A673 (cell line): ENCODE measurements around the gene PRR33. TPM values are rescaled to one million over a fixed set of nuclear protein-coding genes. Genes with fewer than 3 reads are reported as not detected.
A peak's percentile ranks its signal among the peaks of the same experiment; 100 is the strongest.

Source experiments
- BruUV-seq: library from RNA; stranded (reverse); fragments of 400-500 nt; replicated peaks from 2 replicates; lab custom pipeline; 2021; lab: Mats Ljungman, UMichigan
- CTCF ChIA-PET: fragments of 300-600 bp; sonication (Branson Sonifier 250); formaldehyde crosslinking; loops from one replicate; lab custom pipeline; 2022; ENCODE audit warnings: antibody characterized with exemption; lab: Charles Lee
- POLR2A ChIA-PET: fragments of 300-600 bp; sonication (Branson Sonifier 250); formaldehyde crosslinking; loops from one replicate; lab custom pipeline; 2022; ENCODE audit warnings: antibody characterized with exemption; ENCODE audit not compliant: low non-redundant PET; lab: Charles Lee
- DNase-seq: peaks from one replicate; pipeline ENCODE4 v3.0.0-alpha.2; 2015; ENCODE audit warnings: low spot score
- H3K27ac ChIP-seq: fragments of 200-600 bp; sonication (generic); 2 replicates; pipeline ENCODE4 v1.5.1; 2016; ENCODE audit warnings: mixed run types, low read depth, mild to moderate bottlenecking, mixed read lengths, antibody characterized with exemption, low read length; ENCODE audit not compliant: poor library complexity, severe bottlenecking
- H3K27me3 ChIP-seq: fragments of 200-600 bp; sonication (generic); replicated peaks from 2 replicates; pipeline ENCODE4 v1.6.1; 2017; ENCODE audit warnings: mixed run types, low read depth, mild to moderate bottlenecking, mixed read lengths, antibody characterized with exemption, low read length; ENCODE audit not compliant: insufficient read depth, poor library complexity
- H3K36me3 ChIP-seq: fragments of 200-600 bp; sonication (generic); 2 replicates; pipeline ENCODE4 v1.6.1; 2016; ENCODE audit warnings: mixed run types, mild to moderate bottlenecking, mixed read lengths, antibody characterized with exemption, low read length; ENCODE audit not compliant: insufficient read depth, poor library complexity, severe bottlenecking
- H3K4me1 ChIP-seq: fragments of 200-600 bp; sonication (generic); 2 replicates; pipeline ENCODE4 v1.6.1; 2017; ENCODE audit warnings: mixed run types, mild to moderate bottlenecking, mixed read lengths, antibody characterized with exemption, low read length; ENCODE audit not compliant: insufficient read depth, poor library complexity, severe bottlenecking
- H3K4me3 ChIP-seq: fragments of 200-600 bp; sonication (generic); 2 replicates; pipeline ENCODE4 v1.5.1; 2016; ENCODE audit warnings: low read depth, mixed run types, mild to moderate bottlenecking, mixed read lengths, low read length; ENCODE audit not compliant: poor library complexity, severe bottlenecking
- H3K9me3 ChIP-seq: fragments of 200-600 bp; sonication (generic); 2 replicates; pipeline ENCODE4 v1.6.1; 2016; ENCODE audit warnings: mixed run types, low read depth, mild to moderate bottlenecking, mixed read lengths, antibody characterized with exemption, low read length; ENCODE audit not compliant: poor library complexity, severe bottlenecking
- CTCF ChIP-seq: fragments of 300-800, 200-600 bp; sonication (generic); conservative IDR thresholded peaks from 2 replicates; pipeline ENCODE4 v1.5.1; 2017; ENCODE audit warnings: low read depth, mild to moderate bottlenecking, antibody characterized with exemption, low read length, moderate library complexity, mixed read lengths
- EZH2 ChIP-seq: fragments of 200-600 bp; sonication (generic); IDR thresholded peaks from 2 replicates; pipeline ENCODE4 v1.6.1; 2017; ENCODE audit warnings: borderline replicate concordance, low read depth, mild to moderate bottlenecking, mixed read lengths, antibody characterized with exemption, low read length; ENCODE audit not compliant: poor library complexity, severe bottlenecking
- intact Hi-C: fragments of 100-400 bp; cut with micrococcal nuclease; formaldehyde crosslinking; loops from one replicate; pipeline ENCODE4 v1.10.0; 2022; ENCODE audit not compliant: unreplicated experiment
- total RNA-seq: library from RNA; stranded (reverse); gene quantifications from 2 replicates; pipeline ENCODE4 v1.2.3, GENCODE V29; 2021

Gene PRR33
- total RNA-seq, 1 experiment from 2014 or later: not detected

- no peak overlapping the region for H3K27ac ChIP-seq
- BruUV-seq: no TSS peak
- H3K9me3 ChIP-seq: no peaks in the 10 kb centered on the region
- ChIA-PET CTCF (interaction anchor here (0.5 kb wide), 1 partner anchor 42 kb away, joined by 3 read pairs; no protein-coding TSS in a partner anchor), POLR2A (interaction anchor here (0.7 kb wide), 1 partner anchor 12 kb away, joined by 3 read pairs; no protein-coding TSS in a partner anchor)
- DNase-seq: peak; percentile 23
- no peaks in the 10 kb centered on the region for H3K4me1 ChIP-seq
- peak; percentile 54 for TF ChIP-seq EZH2
- TF ChIP-seq CTCF: peak; percentile 43
- peaks cover 75% of the 10 kb centered on the region for H3K27me3 ChIP-seq
- H3K36me3 ChIP-seq: no peaks in the 10 kb centered on the region
- intact Hi-C loops: no loop called here
- no peak overlapping the region for H3K4me3 ChIP-seq
Observed at GRCh38 chr11:1869427-1870325, 22.0 kb downstream of the PRR33 start.

- Histone ChIP-seq H3K27ac (no peak overlapping the region), H3K4me3 (no peak overlapping the region), H3K9me3 (no peaks in the 10 kb centered on the region), H3K36me3 (no peaks in the 10 kb centered on the region), H3K4me1 (no peaks in the 10 kb centered on the region), H3K27me3 (peaks cover 77% of the 10 kb centered on the region)
- DNase-seq: no peak
- BruUV-seq: no TSS peak
- POLR2A ChIA-PET: interaction anchor here (0.7 kb wide), 1 partner anchor 11 kb away, joined by 3 read pairs; no protein-coding TSS in a partner anchor
- TF ChIP-seq EZH2: no peak
- TF ChIP-seq CTCF: no peak
- intact Hi-C loops: no loop called here
- CTCF ChIA-PET: no interaction called here
Observed at GRCh38 chr11:1868636-1869291, 22.9 kb downstream of the PRR33 start.

- Histone ChIP-seq H3K36me3 (no peaks in the 10 kb centered on the region), H3K4me3 (no peak overlapping the region), H3K9me3 (no peaks in the 10 kb centered on the region), H3K4me1 (no peaks in the 10 kb centered on the region), H3K27me3 (peaks cover 78% of the 10 kb centered on the region), H3K27ac (no peak overlapping the region)
- intact Hi-C loops: no loop called here
- TF ChIP-seq CTCF: no peak
- no peak for TF ChIP-seq EZH2
- BruUV-seq: no TSS peak
- POLR2A ChIA-PET: no interaction called here
- DNase-seq: no peak
- CTCF ChIA-PET: no interaction called here
Observed at GRCh38 chr11:1868056-1868635, 23.5 kb downstream of the PRR33 start.
